Body of pancreas (tissue), 4 donors: ENCODE results near the gene PUS7.

ENCODE experiments used
- CTCF ChIP-seq, 7 experiments: fragments of 450-650 bp in 4 of 7; fragments of 200-600 bp in 3 of 7; sonication (generic) in 3 of 7; IDR thresholded peaks; one replicate each; pipeline ENCODE4 v1.5.1; 2016 to 2019; ENCODE audit warnings: antibody characterized with exemption in 7 of 7
- POLR2A ChIP-seq, 3 donors: fragments of 450-650 bp; IDR thresholded peaks; one replicate each; pipeline ENCODE4 v1.6.1; 2016; ENCODE audit warnings: antibody characterized with exemption in 3 of 3, mild to moderate bottlenecking in 2 of 3

- TF ChIP-seq CTCF (IDR thresholded peaks at IDR 0.05): no peak
- no peak for TF ChIP-seq POLR2A (IDR thresholded peaks at IDR 0.05)
Measured at GRCh38 chr7:105530546-105530945, 8.5 kb upstream of the PUS7 start.
